ENCODE results near the gene C16orf90.

C16orf90 gene

DNA sequence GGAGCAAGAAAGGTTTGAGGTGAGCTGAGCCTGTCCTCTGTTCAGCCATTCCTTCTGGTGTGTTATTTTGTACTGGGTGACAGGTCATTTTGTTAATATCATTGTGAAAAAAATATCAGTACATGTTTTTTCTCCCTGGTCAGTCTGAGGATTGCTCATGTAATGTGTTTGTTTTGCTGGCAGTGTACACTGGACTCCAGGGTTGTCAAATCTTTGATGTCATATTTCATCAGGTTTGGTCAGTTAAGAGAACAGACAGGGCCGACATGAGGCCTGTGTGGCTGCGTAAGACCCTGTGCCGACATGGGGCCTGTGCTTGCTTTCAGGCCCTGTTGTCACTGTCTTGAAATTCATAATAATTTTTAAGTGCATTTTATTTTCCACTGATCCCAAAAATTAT lies 28.0 kb upstream of the C16orf90 start:
- DNase-seq (ENCODE audit: low spot score), result no peak
- Histone ChIP-seq H3K27ac (no peak overlapping the region), H3K4me3 (no peak overlapping the region)
- TF ChIP-seq, protein P1, sequence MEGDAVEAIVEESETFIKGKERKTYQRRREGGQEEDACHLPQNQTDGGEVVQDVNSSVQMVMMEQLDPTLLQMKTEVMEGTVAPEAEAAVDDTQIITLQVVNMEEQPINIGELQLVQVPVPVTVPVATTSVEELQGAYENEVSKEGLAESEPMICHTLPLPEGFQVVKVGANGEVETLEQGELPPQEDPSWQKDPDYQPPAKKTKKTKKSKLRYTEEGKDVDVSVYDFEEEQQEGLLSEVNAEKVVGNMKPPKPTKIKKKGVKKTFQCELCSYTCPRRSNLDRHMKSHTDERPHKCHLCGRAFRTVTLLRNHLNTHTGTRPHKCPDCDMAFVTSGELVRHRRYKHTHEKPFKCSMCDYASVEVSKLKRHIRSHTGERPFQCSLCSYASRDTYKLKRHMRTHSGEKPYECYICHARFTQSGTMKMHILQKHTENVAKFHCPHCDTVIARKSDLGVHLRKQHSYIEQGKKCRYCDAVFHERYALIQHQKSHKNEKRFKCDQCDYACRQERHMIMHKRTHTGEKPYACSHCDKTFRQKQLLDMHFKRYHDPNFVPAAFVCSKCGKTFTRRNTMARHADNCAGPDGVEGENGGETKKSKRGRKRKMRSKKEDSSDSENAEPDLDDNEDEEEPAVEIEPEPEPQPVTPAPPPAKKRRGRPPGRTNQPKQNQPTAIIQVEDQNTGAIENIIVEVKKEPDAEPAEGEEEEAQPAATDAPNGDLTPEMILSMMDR (IDR thresholded peaks at IDR 0.05), result no peak

DNA sequence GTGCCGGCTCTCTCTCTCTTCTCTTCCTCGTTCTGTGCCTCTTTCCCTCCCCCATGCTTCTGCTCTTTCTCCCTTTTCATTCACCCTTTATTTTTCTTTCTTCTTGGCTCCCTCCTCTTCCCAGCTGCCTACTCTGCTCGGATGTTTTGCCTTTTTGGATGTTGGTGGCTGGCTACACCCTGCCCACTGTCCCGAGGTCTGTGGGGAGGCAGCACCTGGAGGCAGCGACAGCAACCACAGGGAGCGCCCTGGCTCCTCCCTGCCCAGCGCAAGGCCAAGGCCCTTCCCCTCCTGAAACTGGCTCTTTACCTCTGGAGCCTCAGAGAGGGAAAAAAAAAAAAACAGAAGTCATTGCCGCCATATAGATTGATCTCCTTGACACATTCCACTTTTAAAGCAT lies 25.6 kb upstream of the C16orf90 start:
- Histone ChIP-seq H3K4me3 (no peak overlapping the region), H3K27ac (no peak overlapping the region)
- TF ChIP-seq, protein P1 (IDR thresholded peaks at IDR 0.05), result no peak
- DNase-seq (ENCODE audit: low spot score), result no peak

DNA sequence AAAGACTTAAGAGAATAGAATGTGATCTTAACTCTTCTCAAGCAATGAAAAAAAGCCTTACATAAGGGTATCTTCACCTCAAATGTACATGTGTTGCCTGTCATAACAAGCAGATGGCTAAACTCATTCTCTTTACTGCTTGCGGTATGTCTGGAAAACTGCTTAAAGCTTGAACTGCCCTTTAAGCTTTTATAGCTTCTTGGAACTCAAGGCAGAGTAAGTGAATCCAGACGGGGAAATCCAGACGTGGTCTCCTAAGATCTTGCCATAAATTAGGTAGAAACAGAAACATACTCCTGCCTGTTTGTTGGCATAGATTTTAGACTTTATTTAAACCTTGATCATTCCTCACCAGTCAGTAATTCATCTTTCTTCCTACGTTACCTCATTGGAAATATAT lies 25.1 kb upstream of the C16orf90 start:
- H3K27ac ChIP-seq, result no peak overlapping the region
- TF ChIP-seq, protein P1 (IDR thresholded peaks at IDR 0.05), result no peak
- H3K4me3 ChIP-seq, result no peak overlapping the region
- no peak for DNase-seq (ENCODE audit: low spot score)

DNA sequence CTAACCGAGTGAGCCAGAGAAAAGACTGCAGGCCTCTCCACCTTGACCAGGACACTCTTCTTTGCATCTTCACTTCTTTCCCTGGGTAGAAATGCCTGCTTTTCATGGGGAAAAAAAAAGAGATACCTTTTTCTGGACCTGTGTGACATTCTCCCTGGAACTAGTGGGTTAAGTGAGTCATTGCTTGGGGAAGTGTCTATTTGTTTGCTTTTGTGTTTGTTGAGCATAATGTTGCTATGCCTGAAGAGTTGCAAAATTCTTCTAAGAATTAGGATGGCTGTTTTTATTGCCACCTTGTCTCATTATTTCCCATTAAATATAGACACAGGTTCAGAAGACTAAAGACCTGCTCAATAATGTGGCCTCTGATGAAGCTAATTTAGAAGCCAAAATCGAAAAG lies 24.3 kb upstream of the C16orf90 start:
- Histone ChIP-seq H3K4me3 (no peak overlapping the region), H3K27ac (no peak overlapping the region)
- no peak for DNase-seq (ENCODE audit: low spot score)
- TF ChIP-seq, protein P1 (IDR thresholded peaks at IDR 0.05), result no peak

DNA sequence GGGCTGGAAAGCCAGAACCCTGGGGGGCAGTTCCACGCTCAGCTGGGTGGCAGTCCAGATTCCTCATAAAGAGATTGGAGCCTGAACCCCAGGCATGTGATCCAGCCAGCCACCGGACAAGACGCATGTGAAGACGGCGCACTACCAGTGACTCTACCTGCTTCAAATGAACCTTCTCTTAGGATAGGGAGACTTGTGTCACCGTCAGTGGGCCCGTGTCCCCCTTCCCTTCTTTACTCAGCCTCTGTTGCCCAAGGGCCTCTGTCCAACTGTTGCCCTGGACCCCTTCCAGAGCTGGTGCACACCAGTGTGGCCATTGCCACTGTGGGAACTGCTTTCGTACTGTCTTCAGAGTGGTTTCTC lies 23.7 kb upstream of the C16orf90 start:
- no peak for DNase-seq (ENCODE audit: low spot score)
- H3K27ac ChIP-seq, result no peak overlapping the region
- H3K4me3 ChIP-seq, result no peak overlapping the region
- TF ChIP-seq, protein P1 (IDR thresholded peaks at IDR 0.05), result no peak

DNA sequence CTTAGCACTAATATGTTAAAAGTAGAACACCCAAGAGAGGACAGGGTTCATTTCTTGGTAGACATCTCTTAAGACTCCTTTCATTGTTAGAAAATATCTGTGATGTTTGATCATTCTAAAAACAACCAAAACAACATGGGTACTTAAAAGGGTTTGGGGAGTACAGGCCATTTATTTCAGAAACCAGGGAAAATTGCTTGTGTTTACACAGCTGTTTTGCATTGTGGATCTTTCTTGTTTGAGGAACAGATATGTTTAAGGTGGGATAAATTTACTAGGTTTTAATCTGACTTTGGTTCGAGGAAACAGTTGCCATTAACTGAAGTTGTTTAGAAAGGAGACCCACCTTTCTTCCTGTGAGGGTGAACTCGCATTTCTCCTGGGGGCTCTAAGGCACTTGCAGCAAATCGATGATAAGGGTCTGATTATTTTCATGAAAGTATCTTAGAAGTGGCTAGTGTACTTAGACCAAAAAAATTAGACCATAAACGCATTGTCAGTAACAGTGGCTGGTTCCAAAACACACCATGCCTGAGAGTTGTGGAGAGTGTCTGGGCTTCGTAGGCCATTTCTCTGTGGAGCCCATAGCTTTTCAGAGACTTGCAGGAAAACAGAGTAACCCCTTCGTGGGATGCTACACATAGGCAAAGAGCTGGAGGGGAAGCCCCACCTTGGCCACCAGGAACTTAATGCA lies 23.1 kb upstream of the C16orf90 start:
- DNase-seq (ENCODE audit: low spot score), result no peak
- TF ChIP-seq, protein P1 (IDR thresholded peaks at IDR 0.05), result no peak
- no peak overlapping the region for H3K4me3 ChIP-seq
- no peak overlapping the region for H3K27ac ChIP-seq

DNA sequence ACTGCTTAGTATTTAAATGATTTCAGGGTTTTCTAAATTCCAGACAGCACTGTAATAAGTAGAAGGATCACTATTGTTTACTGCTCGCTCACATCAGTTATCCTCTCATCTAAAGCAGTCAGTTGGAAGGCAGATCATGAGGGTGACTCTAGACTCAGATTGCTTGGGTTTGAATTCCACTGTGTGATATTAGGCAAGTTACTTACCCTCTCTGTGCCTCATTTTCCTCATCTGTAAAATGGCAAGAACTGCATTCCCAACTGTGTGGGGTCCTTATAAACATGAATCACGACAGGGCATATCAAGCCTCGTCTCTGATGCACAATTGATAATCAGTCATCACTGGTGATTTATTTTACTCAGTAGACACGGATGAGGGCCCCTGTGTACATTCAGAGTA lies 20.6 kb upstream of the C16orf90 start:
- no peak for DNase-seq (ENCODE audit: low spot score)
- no peak overlapping the region for H3K4me3 ChIP-seq
- no peak overlapping the region for H3K27ac ChIP-seq
- TF ChIP-seq, protein P1 (IDR thresholded peaks at IDR 0.05), result no peak
